Nephron progenitor cell (in vitro differentiated cells): ENCODE results near the gene MARS1.

ENCODE experiments used
- DNase-seq: peaks from one replicate; pipeline ENCODE4 v3.0.0; 2021
- H3K27ac Mint-ChIP-seq: 2 replicates; pipeline ENCODE4 v1.8.0; 2021; ENCODE audit warnings: mild to moderate bottlenecking, moderate library complexity, mixed read lengths
- H3K27me3 Mint-ChIP-seq: 2 replicates; pipeline ENCODE4 v1.8.0; 2021; ENCODE audit warnings: mild to moderate bottlenecking, low read depth, mixed read lengths; ENCODE audit not compliant: poor library complexity
- H3K36me3 Mint-ChIP-seq: 2 replicates; pipeline ENCODE4 v1.8.0; 2021; ENCODE audit warnings: low read depth, mixed read lengths
- H3K4me1 Mint-ChIP-seq: 2 replicates; pipeline ENCODE4 v1.8.0; 2021; ENCODE audit warnings: mixed read lengths
- H3K4me3 Mint-ChIP-seq: 2 replicates; pipeline ENCODE4 v1.8.0; 2021; ENCODE audit warnings: mild to moderate bottlenecking, moderate library complexity, mixed read lengths
- H3K9me3 Mint-ChIP-seq: 2 replicates; pipeline ENCODE4 v1.8.0; 2021; ENCODE audit warnings: mild to moderate bottlenecking, moderate library complexity, mixed read lengths
- TF ChIP-seq, protein P1 (sequence below): fragments of 200-600 bp; sonication (generic); IDR thresholded peaks from 2 replicates; pipeline ENCODE4 v1.5.0; 2021; ENCODE audit warnings: antibody characterized with exemption

MARS1 gene

GRCh38 chr12:57481671-57482070 lies 6.2 kb upstream of the MARS1 start:
- Mint-ChIP-seq H3K27ac (no peak overlapping the region), H3K4me3 (no peak overlapping the region)

DNA sequence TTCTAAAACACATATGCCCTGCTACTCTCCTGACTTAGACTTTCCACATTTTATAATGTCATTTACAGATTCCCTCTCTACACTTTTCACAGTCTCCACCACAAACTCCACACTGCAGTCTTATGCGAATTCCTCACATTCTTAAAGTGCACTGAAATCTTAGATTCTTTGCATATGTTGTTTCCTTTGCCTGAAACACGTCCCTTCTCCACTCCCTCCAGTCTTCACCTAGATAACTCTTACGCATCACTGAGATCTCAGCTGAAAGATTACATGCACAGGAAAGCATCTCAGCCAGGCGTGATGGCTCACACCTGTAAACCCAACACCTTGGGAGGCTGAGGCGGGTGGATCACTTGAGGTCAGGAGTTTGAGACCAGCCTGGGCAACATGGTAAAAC lies 4.4 kb upstream of the MARS1 start:
- H3K27me3 Mint-ChIP-seq = peaks cover 52% of the 10 kb centered on the region
- H3K9me3 Mint-ChIP-seq = no peaks in the 10 kb centered on the region
- H3K27ac Mint-ChIP-seq = no peak overlapping the region

More at GRCh38 chr12:57481671-57482070, 6.2 kb upstream of the MARS1 start:
- Mint-ChIP-seq H3K9me3 (no peaks in the 10 kb centered on the region), H3K36me3 (no peaks in the 10 kb centered on the region), H3K4me1 (peaks cover 30% of the 10 kb centered on the region), H3K27me3 (peaks cover 70% of the 10 kb centered on the region)
- DNase-seq = no peak
- TF ChIP-seq, protein P1, sequence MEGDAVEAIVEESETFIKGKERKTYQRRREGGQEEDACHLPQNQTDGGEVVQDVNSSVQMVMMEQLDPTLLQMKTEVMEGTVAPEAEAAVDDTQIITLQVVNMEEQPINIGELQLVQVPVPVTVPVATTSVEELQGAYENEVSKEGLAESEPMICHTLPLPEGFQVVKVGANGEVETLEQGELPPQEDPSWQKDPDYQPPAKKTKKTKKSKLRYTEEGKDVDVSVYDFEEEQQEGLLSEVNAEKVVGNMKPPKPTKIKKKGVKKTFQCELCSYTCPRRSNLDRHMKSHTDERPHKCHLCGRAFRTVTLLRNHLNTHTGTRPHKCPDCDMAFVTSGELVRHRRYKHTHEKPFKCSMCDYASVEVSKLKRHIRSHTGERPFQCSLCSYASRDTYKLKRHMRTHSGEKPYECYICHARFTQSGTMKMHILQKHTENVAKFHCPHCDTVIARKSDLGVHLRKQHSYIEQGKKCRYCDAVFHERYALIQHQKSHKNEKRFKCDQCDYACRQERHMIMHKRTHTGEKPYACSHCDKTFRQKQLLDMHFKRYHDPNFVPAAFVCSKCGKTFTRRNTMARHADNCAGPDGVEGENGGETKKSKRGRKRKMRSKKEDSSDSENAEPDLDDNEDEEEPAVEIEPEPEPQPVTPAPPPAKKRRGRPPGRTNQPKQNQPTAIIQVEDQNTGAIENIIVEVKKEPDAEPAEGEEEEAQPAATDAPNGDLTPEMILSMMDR = no peak

GRCh38 chr12:57485695-57486094 lies 2.2 kb upstream of the MARS1 start:
- Mint-ChIP-seq H3K27me3 (peaks cover 30% of the 10 kb centered on the region), H3K4me1 (peaks cover 15% of the 10 kb centered on the region), H3K27ac (no peak overlapping the region), H3K36me3 (peaks cover 13% of the 10 kb centered on the region), H3K9me3 (no peaks in the 10 kb centered on the region), H3K4me3 (no peak overlapping the region)
- TF ChIP-seq, protein P1 = no peak
- no peak for DNase-seq

More for the DNA sequence above, 4.4 kb upstream of the MARS1 start:
- H3K4me1 Mint-ChIP-seq = peaks cover 12% of the 10 kb centered on the region
- H3K4me3 Mint-ChIP-seq = no peak overlapping the region
- no peaks in the 10 kb centered on the region for H3K36me3 Mint-ChIP-seq
- DNase-seq = no peak
- TF ChIP-seq, protein P1 = no peak

DNA sequence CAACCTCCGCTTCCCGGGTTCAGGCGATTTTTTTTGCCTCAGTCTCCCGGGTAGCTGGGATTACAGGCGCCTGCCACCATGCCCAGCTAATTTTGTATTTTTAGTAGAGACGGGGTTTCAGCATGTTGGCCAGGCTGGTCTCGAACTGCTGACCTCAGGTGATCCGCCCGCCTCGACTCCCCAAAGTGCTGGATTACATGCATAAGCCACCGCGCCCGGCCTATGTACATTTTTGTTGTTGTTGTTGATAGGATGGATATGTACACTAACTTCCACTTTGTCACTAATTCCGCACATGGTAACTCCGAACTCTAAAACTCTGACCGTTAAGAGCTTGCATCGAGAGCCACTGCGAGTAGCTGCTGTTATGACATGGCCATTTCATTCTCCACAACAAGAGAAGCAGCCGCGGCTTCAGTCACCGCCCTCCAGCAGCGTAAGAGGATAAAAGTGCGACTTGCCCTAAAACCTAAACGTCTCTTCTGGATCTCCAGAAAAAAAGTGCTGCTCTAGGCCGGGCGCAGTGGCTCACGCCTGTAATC lies 742 bp upstream of the MARS1 start:
- H3K4me1 Mint-ChIP-seq = peaks cover 16% of the 10 kb centered on the region
- H3K9me3 Mint-ChIP-seq = no peaks in the 10 kb centered on the region
- H3K27me3 Mint-ChIP-seq = peaks cover 15% of the 10 kb centered on the region
- no peak for DNase-seq
- H3K27ac Mint-ChIP-seq = no peak overlapping the region
- H3K4me3 Mint-ChIP-seq = peak overlapping the region; percentile 96
- peaks cover 26% of the 10 kb centered on the region for H3K36me3 Mint-ChIP-seq
- TF ChIP-seq, protein P1 = no peak

DNA sequence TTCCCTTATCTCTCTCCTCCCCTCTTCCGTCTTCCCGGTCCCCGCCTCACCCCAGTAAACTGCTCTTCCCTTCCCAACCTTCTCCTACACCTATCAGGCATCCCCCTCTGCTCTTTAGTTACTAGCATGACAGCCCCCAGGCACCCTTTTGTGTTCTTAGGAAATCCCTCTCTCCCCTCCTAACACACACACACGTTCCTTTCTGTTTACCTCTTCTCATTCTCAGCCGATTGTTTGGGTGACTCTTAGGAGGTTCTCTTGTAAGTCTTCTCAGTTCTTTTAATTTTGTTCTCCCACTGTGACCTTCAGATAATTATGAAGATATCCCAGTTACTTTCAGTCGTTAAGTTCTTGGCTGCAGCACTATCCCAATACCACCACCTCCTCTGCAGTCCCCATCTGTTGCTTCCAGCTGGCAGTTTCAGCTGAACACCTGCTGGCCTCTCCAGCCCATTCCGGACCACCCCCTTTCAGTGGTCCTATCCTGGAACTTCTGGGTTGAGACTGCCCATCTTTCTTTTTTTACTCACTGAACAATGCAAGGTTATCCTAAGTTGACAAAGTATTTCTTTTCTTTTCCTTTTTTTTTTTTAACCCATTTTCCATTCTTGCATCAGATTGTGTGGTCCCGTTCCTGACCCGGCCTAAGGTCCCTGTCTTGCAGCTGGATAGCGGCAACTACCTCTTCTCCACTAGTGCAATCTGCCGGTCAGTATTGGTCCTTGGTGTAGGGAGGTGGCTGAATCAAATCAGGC lies 711 bp downstream of the MARS1 start:
- Mint-ChIP-seq H3K9me3 (no peaks in the 10 kb centered on the region), H3K27ac (peak overlapping the region; percentile 94), H3K36me3 (peaks cover 34% of the 10 kb centered on the region), H3K4me1 (peaks cover 16% of the 10 kb centered on the region), H3K27me3 (peaks cover 2% of the 10 kb centered on the region), H3K4me3 (peak overlapping the region; percentile 96)
- no peak for DNase-seq
- TF ChIP-seq, protein P1 = no peak
